Measurements from ENCODE around the gene DNM3.

Gene DNM3

DNA sequence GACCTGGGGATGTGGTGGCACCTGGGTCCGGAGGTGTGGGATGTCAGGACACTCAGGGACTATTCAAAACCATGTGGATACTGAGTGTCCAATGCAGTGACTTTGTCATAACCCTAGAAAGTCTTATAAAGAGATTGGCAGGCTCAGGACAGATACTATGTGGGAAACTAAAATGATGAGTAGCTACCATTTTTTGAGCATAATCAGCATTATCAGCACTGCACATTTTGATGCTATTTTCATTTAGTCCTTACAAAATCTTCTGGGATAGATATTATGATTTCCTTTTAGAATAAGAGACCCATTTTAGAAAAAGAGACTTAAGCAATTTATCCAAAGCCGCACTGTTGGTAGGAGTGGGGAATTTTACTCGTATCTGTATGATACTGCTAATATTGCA lies 93.4 kb downstream of the DNM3 start:
- TF ChIP-seq, protein P1, sequence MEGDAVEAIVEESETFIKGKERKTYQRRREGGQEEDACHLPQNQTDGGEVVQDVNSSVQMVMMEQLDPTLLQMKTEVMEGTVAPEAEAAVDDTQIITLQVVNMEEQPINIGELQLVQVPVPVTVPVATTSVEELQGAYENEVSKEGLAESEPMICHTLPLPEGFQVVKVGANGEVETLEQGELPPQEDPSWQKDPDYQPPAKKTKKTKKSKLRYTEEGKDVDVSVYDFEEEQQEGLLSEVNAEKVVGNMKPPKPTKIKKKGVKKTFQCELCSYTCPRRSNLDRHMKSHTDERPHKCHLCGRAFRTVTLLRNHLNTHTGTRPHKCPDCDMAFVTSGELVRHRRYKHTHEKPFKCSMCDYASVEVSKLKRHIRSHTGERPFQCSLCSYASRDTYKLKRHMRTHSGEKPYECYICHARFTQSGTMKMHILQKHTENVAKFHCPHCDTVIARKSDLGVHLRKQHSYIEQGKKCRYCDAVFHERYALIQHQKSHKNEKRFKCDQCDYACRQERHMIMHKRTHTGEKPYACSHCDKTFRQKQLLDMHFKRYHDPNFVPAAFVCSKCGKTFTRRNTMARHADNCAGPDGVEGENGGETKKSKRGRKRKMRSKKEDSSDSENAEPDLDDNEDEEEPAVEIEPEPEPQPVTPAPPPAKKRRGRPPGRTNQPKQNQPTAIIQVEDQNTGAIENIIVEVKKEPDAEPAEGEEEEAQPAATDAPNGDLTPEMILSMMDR (IDR thresholded peaks at IDR 0.05; ENCODE audit: low read depth, low read length, missing control alignments), result no peak
- no peak overlapping the region for H3K4me3 ChIP-seq (replicated peaks; ENCODE audit: low read depth, low read length)
- no peak for DNase-seq (ENCODE audit: extremely low read depth, low read depth)

DNA sequence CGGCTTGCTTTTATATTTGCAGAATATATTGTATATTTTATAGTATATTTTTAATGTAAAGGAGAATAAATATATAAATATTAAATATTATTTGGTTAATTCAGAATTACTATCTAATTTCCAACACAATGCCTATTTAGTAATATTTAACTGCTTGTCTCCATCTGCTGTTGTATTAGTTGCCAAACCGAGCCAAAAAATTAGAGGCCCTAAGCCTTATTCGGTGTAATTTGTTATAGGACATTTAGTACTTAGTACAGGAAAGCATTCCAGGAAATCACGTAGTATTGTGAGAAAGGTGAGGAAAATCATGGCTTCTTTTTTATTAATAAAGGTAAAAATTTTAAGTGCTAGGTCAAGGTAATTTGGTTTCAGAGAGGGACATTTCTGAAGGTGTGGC lies 93.8 kb downstream of the DNM3 start:
- no peak for DNase-seq (ENCODE audit: extremely low read depth, low read depth)
- TF ChIP-seq, protein P1 (IDR thresholded peaks at IDR 0.05; ENCODE audit: low read depth, low read length, missing control alignments), result no peak
- H3K4me3 ChIP-seq (replicated peaks; ENCODE audit: low read depth, low read length), result no peak overlapping the region

DNA sequence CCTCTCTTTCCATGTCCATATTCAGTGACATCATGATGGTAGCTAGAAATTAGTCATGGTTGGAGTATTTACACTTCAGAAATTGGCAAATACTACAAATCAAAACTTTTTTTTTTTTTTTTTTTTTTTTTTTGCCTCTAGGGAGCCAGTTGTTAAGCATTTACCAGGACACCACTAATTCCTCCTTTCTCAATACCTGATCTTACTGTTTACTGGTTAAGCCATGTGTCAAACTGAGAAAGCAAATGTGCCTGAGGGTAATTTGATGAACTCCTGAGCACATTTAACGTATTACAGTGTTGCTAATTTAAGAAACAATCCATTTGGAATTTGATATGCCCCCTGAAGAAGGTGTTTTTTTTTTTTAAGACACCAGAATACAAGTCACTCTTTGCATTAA lies 94.4 kb downstream of the DNM3 start:
- DNase-seq (ENCODE audit: extremely low read depth, low read depth), result no peak
- TF ChIP-seq, protein P1 (IDR thresholded peaks at IDR 0.05; ENCODE audit: low read depth, low read length, missing control alignments), result no peak

DNA sequence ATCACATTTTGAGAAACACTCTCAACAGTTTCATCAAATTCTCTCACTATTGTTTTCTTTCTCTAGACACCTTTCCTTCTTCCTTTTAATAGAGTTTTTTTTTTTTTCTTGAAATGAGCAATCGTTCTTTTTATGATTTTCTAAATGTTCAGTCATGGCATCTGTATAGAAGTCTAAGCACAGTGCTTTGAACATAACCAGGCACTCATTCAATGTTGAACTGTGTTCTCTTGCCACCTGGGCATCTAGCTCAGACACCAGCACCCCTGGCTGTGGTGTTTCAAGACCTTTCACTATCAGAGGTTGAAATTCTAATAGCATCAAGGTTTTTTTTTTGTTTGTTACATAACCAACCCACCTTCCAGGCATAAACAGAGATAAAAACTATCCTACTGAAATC lies 96.6 kb downstream of the DNM3 start:
- DNase-seq (ENCODE audit: extremely low read depth, low read depth), result no peak
- TF ChIP-seq, protein P1 (IDR thresholded peaks at IDR 0.05; ENCODE audit: low read depth, low read length, missing control alignments), result no peak
- H3K4me3 ChIP-seq (replicated peaks; ENCODE audit: low read depth, low read length), result no peak overlapping the region

More for the DNA sequence above, 94.4 kb downstream of the DNM3 start:
- no peak overlapping the region for H3K4me3 ChIP-seq (replicated peaks; ENCODE audit: low read depth, low read length)

DNA sequence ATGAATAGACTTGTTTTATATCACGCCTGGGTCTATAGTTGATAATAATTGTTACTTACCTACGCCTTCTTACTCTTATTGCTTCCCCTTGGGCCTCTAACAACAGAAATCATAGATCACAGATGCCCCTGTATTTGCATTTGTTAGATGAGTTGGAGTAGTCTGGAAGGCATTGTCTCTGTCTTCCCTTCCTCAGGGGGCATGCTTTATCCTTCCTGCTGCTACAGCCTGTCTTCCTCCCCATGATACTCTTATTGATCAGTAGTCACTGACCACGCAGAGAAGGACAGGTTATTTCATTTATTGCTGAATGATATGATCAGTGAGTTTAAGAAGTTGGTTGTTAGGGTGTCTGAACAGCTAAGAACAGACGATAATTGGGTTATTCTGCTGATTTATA lies 98.4 kb downstream of the DNM3 start:
- TF ChIP-seq, protein P1 (IDR thresholded peaks at IDR 0.05; ENCODE audit: low read depth, low read length, missing control alignments), result no peak
- DNase-seq (ENCODE audit: extremely low read depth, low read depth), result no peak
- H3K4me3 ChIP-seq (replicated peaks; ENCODE audit: low read depth, low read length), result no peak overlapping the region

DNA sequence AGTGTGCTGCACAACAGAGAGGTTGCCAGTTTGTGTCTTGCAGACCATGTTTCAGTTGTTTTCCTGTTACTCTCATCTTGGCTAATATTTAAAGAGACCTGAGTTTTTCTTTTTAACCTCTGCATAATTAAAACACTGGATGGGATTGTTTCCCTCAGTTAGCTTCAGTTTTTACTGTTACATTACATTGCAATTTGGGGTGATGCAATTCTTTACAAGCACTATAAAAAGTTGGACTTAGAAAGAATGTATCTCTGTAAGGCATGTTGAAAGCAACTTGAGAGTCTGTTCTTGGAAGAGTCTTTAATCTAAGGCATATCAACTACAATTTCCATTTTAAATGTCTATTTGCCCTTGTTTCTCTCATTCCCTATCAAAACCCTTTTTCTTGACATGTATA lies 99.1 kb downstream of the DNM3 start:
- H3K4me3 ChIP-seq (replicated peaks; ENCODE audit: low read depth, low read length), result no peak overlapping the region
- TF ChIP-seq, protein P1 (IDR thresholded peaks at IDR 0.05; ENCODE audit: low read depth, low read length, missing control alignments), result no peak
- no peak for DNase-seq (ENCODE audit: extremely low read depth, low read depth)

DNA sequence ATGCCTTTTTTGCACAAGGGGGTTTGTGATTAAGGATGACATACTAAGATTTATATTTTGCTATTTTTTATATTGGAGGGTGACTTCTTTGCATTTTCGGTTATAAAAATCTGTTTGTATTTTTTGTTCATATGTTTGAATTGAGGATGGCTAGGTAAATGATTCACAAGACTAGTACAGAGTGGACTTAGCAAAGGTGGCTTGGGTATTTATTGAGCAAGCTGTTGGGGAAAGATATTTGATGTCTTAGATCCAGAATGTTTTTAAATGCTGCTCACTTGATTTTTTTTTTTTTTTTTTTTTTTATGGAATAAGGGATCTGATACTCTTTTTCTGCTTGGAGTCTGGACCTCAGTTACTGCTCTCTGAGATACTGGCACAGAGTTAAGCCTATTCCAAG lies 100.6 kb downstream of the DNM3 start:
- no peak overlapping the region for H3K4me3 ChIP-seq (replicated peaks; ENCODE audit: low read depth, low read length)
- TF ChIP-seq, protein P1 (IDR thresholded peaks at IDR 0.05; ENCODE audit: low read depth, low read length, missing control alignments), result no peak
- DNase-seq (ENCODE audit: extremely low read depth, low read depth), result no peak
